Neural progenitor cell (in vitro differentiated cells): Measurements from ENCODE around the gene FOLR2. TPM values are rescaled to one million over a fixed set of nuclear protein-coding genes. Genes with fewer than 3 reads are reported as not detected.
"Not testable (repeated sequence)": the region's sequence is repeated elsewhere in the genome, so short reads cannot be mapped to it uniquely, and the experiment has no call there.

Experiments
- DNase-seq: peaks from one replicate; pipeline ENCODE4 v3.0.0-alpha.2; 2016; ENCODE audit warnings: low spot score
- H2AFZ ChIP-seq: fragments of 200-600 bp; sonication (generic); replicated peaks from 2 replicates; pipeline ENCODE4 v1.6.1; 2016; ENCODE audit warnings: antibody characterized with exemption
- H3F3A ChIP-seq: fragments of 200-600 bp; sonication (generic); 2 replicates; pipeline ENCODE4 v1.6.1; 2016; ENCODE audit warnings: antibody characterized with exemption, low read depth
- H3K27ac ChIP-seq: fragments of 200-600 bp; sonication (generic); 2 replicates; pipeline ENCODE4 v1.5.1; 2016; ENCODE audit warnings: mild to moderate bottlenecking
- H3K27me3 ChIP-seq: fragments of 200-600 bp; sonication (generic); 2 replicates; pipeline ENCODE4 v1.6.1; 2016; ENCODE audit warnings: mild to moderate bottlenecking, moderate library complexity
- H3K36me3 ChIP-seq: fragments of 200-600 bp; sonication (generic); 2 replicates; pipeline ENCODE4 v1.5.1; 2016
- H3K4me1 ChIP-seq: fragments of 200-600 bp; sonication (generic); 2 replicates; pipeline ENCODE4 v1.6.1; 2016; ENCODE audit warnings: mixed run types
- H3K4me2 ChIP-seq: fragments of 200-600 bp; sonication (generic); 2 replicates; pipeline ENCODE4 v1.6.1; 2016
- H3K4me3 ChIP-seq: fragments of 200-600 bp; sonication (generic); 2 replicates; pipeline ENCODE4 v1.5.1; 2016
- H3K79me2 ChIP-seq: fragments of 200-600 bp; sonication (generic); 2 replicates; pipeline ENCODE4 v1.6.1; 2016; ENCODE audit warnings: low read depth
- H3K9ac ChIP-seq: fragments of 200-600 bp; sonication (generic); 2 replicates; pipeline ENCODE4 v1.6.1; 2016
- H3K9me3 ChIP-seq: fragments of 200-600 bp; sonication (generic); 2 replicates; pipeline ENCODE4 v1.5.1; 2016; ENCODE audit warnings: low read depth
- H4K20me1 ChIP-seq: fragments of 200-600 bp; sonication (generic); 2 replicates; pipeline ENCODE4 v1.6.1; 2016; ENCODE audit warnings: low read depth
- H3K27ac Mint-ChIP-seq: 3 replicates; pipeline ENCODE4 v1.8.0; 2021; ENCODE audit warnings: mixed read lengths
- H3K27me3 Mint-ChIP-seq: 2 replicates; pipeline ENCODE4 v1.8.0; 2022; ENCODE audit warnings: low read depth, mild to moderate bottlenecking, inconsistent platforms, moderate library complexity, mixed read lengths; ENCODE audit not compliant: insufficient read depth
- H3K36me3 Mint-ChIP-seq: 3 replicates; pipeline ENCODE4 v1.8.0; 2021; ENCODE audit warnings: mixed read lengths
- H3K4me1 Mint-ChIP-seq: 3 replicates; pipeline ENCODE4 v1.8.0; 2021; ENCODE audit warnings: mixed read lengths
- H3K4me3 Mint-ChIP-seq: 3 replicates; pipeline ENCODE4 v1.8.0; 2021; ENCODE audit warnings: mild to moderate bottlenecking, moderate library complexity, mixed read lengths
- H3K9me3 Mint-ChIP-seq: 3 replicates; pipeline ENCODE4 v1.8.0; 2020; ENCODE audit warnings: mixed read lengths
- EZH2 ChIP-seq: fragments of 200-600 bp; sonication (generic); IDR thresholded peaks from 2 replicates; pipeline ENCODE4 v1.6.1; 2017; ENCODE audit warnings: antibody characterized with exemption, mild to moderate bottlenecking, moderate library complexity
- EZH2phosphoT487 ChIP-seq: fragments of 200-600 bp; sonication (generic); IDR thresholded peaks from 2 replicates; pipeline ENCODE4 v1.6.1; 2017; ENCODE audit warnings: antibody characterized with exemption
- total RNA-seq: library from RNA; depleted of rRNA; stranded (reverse); fragments of >200 nt; gene quantifications from 2 replicates; pipeline ENCODE4 v1.2.3, GENCODE V29; 2015; ENCODE audit warnings: low replicate concordance
- TF ChIP-seq, protein P1 (sequence below): fragments of 200-600 bp; sonication (generic); IDR thresholded peaks from 2 replicates; pipeline ENCODE4 v1.5.1; 2017; ENCODE audit warnings: antibody characterized with exemption, mild to moderate bottlenecking

FOLR2 gene
- total RNA-seq, result not detected in 2 replicates

DNA sequence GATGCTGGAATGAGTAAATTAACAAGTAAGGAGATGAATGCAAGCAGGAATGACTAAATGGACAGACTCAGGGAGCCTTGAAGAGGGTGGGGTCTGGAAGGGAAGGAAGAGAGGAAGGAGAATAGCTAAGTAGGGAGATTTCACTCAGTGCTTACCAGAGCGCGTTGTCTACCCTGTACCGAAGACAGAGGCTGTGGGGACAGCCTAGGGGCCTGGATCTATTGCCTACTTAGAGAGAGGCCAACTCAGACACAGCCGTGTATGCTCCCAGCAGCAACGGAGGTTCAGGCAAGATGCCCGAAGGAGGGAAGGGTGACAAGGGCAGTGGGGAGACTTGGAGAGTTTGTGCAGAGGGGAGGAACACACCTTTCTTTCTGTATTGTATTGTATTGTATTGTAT lies at the start of gene FOLR2:
Gene FOLR2 (plus strand): TSS at position 157 of the 400 bp plus-strand sequence. CDS start 1,791 bp downstream, outside the sequence.
- H3K27me3 Mint-ChIP-seq, result peaks cover 10% of the 10 kb centered on the region
- H4K20me1 ChIP-seq, result no peaks in the 10 kb centered on the region
- H3K27me3 ChIP-seq, result peaks cover 23% of the 10 kb centered on the region
- H3K9me3 Mint-ChIP-seq, result no peaks in the 10 kb centered on the region
- no peak within 1 kb of the TSS for H3K9ac ChIP-seq
- H3K36me3 ChIP-seq, result no peaks in the 10 kb centered on the region
- no peak within 1 kb of the TSS for H3K27ac Mint-ChIP-seq
- H3K4me1 ChIP-seq, result no peaks in the 10 kb centered on the region
- no peak for DNase-seq
- H2AFZ ChIP-seq, result no peak within 1 kb of the TSS
- no peaks in the 10 kb centered on the region for H3K79me2 ChIP-seq
- no peak within 1 kb of the TSS for H3K4me3 ChIP-seq
- H3K9me3 ChIP-seq, result no peaks in the 10 kb centered on the region
- no peaks in the 10 kb centered on the region for H3K4me1 Mint-ChIP-seq
- no peak within 1 kb of the TSS for H3K27ac ChIP-seq
- no peak within 1 kb of the TSS for H3K4me3 Mint-ChIP-seq
- TF ChIP-seq, protein P1, sequence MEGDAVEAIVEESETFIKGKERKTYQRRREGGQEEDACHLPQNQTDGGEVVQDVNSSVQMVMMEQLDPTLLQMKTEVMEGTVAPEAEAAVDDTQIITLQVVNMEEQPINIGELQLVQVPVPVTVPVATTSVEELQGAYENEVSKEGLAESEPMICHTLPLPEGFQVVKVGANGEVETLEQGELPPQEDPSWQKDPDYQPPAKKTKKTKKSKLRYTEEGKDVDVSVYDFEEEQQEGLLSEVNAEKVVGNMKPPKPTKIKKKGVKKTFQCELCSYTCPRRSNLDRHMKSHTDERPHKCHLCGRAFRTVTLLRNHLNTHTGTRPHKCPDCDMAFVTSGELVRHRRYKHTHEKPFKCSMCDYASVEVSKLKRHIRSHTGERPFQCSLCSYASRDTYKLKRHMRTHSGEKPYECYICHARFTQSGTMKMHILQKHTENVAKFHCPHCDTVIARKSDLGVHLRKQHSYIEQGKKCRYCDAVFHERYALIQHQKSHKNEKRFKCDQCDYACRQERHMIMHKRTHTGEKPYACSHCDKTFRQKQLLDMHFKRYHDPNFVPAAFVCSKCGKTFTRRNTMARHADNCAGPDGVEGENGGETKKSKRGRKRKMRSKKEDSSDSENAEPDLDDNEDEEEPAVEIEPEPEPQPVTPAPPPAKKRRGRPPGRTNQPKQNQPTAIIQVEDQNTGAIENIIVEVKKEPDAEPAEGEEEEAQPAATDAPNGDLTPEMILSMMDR, result no peak
- no peak for TF ChIP-seq EZH2
- TF ChIP-seq EZH2phosphoT487, result no peak
- H3K4me2 ChIP-seq, result no peak within 1 kb of the TSS
- H3K36me3 Mint-ChIP-seq, result no peaks in the 10 kb centered on the region
- no peaks in the 10 kb centered on the region for H3F3A ChIP-seq

DNA sequence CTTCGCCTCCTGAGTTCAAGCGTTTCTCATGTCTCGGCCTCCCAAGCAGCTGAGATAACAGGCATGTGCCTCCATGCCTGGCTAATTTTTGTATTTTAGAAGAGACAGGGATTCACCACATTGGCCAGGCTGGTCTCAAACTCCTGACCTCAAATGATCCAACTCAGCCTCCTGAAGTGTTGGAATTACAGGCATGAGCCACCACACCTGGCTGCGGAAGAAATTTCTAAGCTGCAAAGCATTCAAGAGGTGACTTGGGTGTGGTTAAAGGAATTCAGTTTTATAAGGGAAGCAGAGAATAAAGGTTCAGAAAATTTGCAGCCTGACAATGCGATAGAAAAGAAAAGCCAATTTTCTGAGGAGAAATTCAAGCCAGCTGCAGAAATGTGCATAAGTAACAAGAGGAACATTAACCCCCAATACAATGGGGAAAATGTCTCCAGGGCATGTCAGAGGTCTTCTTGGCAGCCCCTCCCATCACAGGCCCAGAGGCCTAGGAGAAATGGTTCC lies 47.5 kb upstream of the FOLR2 start:
- DNase-seq, H3K27me3 Mint-ChIP-seq, H3K4me3 Mint-ChIP-seq, H3K9me3 ChIP-seq, H3K27me3 ChIP-seq, H3K79me2 ChIP-seq, H3K4me2 ChIP-seq, H3K9me3 Mint-ChIP-seq, H3F3A ChIP-seq, H3K9ac ChIP-seq, H3K4me3 ChIP-seq, H3K27ac Mint-ChIP-seq, H3K4me1 Mint-ChIP-seq, H4K20me1 ChIP-seq, H3K4me1 ChIP-seq, H3K36me3 Mint-ChIP-seq, H3K27ac ChIP-seq, H3K36me3 ChIP-seq, H2AFZ ChIP-seq: not testable (repeated sequence)

DNA sequence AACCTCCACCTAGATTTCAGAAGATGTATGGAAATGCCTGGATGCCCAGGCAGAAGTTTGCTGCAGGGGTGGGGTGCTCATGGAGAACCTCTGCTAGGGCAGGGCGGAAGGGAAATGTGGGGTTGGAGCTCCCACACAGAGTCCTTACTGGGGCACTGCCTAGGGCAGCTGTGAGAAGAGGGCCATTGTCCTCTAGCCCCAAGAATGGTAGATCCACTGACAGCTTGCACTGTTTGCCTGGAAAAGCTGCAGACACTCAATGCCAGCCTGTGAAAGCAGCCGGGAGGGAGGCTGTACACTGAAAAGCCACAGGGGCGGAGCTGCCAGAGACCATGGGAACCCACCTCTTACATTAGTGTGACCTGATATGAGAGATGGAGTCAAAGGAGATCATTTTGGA lies 46.8 kb upstream of the FOLR2 start:
- H4K20me1 ChIP-seq, H3K36me3 ChIP-seq, H3K79me2 ChIP-seq, H3K4me2 ChIP-seq, H3F3A ChIP-seq, H3K27me3 ChIP-seq, H3K9me3 ChIP-seq, H3K4me3 ChIP-seq, H3K27ac Mint-ChIP-seq, H3K9me3 Mint-ChIP-seq, H3K36me3 Mint-ChIP-seq, H3K27ac ChIP-seq, DNase-seq, H3K9ac ChIP-seq, H2AFZ ChIP-seq, H3K4me3 Mint-ChIP-seq, H3K4me1 Mint-ChIP-seq, H3K27me3 Mint-ChIP-seq, H3K4me1 ChIP-seq: not testable (repeated sequence)

DNA sequence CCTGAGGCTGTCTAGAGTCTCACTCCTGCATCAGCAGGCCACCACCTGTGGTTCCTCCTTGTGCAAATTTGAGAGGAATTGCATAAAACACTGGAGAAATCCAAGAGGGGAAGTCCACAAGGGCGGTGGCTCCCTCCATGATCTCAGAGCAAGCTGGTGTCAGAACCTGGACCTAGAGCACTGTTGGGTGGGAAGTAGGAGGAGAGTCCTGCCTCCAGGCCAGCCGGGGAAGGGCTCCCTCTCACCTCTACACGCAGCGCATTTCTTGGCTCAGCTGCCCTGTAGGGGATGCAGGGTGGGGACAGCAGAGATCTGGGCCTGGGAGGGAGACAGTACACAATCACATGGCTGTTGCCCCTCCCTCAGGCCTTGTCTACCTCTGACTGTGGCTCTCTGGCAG lies 44.6 kb upstream of the FOLR2 start:
- H3K9me3 ChIP-seq, H3K27ac ChIP-seq, H4K20me1 ChIP-seq, H3K27ac Mint-ChIP-seq, H3K79me2 ChIP-seq, H3K9me3 Mint-ChIP-seq, H3K4me1 ChIP-seq, H3K4me1 Mint-ChIP-seq, H3K4me3 ChIP-seq, H3K27me3 Mint-ChIP-seq, H2AFZ ChIP-seq, H3K4me2 ChIP-seq, H3K27me3 ChIP-seq, DNase-seq, H3K9ac ChIP-seq, H3K36me3 Mint-ChIP-seq, H3K4me3 Mint-ChIP-seq, H3K36me3 ChIP-seq, H3F3A ChIP-seq: not testable (repeated sequence)

- H3K4me2 ChIP-seq, result no peak overlapping the region
- no peak overlapping the region for H3K9ac ChIP-seq
- no peaks in the 10 kb centered on the region for H3K36me3 ChIP-seq
- no peaks in the 10 kb centered on the region for H3F3A ChIP-seq
- no peaks in the 10 kb centered on the region for H3K79me2 ChIP-seq
- H3K4me1 ChIP-seq, result no peaks in the 10 kb centered on the region
- Mint-ChIP-seq H3K36me3 (no peaks in the 10 kb centered on the region), H3K4me3 (no peak overlapping the region), H3K27me3 (peaks cover 3% of the 10 kb centered on the region), H3K4me1 (no peaks in the 10 kb centered on the region), H3K9me3 (no peaks in the 10 kb centered on the region), H3K27ac (no peak overlapping the region)
- TF ChIP-seq, protein P1, result no peak
- TF ChIP-seq EZH2phosphoT487 (no peak), EZH2 (no peak)
- H4K20me1 ChIP-seq, result no peaks in the 10 kb centered on the region
- no peak for DNase-seq
- H3K4me3 ChIP-seq, result no peak overlapping the region
- no peak overlapping the region for H3K27ac ChIP-seq
- no peaks in the 10 kb centered on the region for H3K27me3 ChIP-seq
- H3K9me3 ChIP-seq, result no peaks in the 10 kb centered on the region
- no peak overlapping the region for H2AFZ ChIP-seq
Measured at GRCh38 chr11:72173291-72173690, 43.3 kb upstream of the FOLR2 start.
